DND-41 (cell line): ENCODE results near the gene GOSR2.

Source experiments
- EZH2 ChIP-seq: IDR thresholded peaks from 3 replicates; pipeline ENCODE4 v1.6.1; 2012; ENCODE audit warnings: borderline replicate concordance, low read depth, mild to moderate bottlenecking, moderate library complexity, low read length, inconsistent platforms; ENCODE audit not compliant: severe bottlenecking
- TF ChIP-seq, protein P1 (sequence below): IDR thresholded peaks from 2 replicates; pipeline ENCODE4 v1.5.1; 2012; ENCODE audit warnings: borderline replicate concordance, low read length, moderate library complexity, mild to moderate bottlenecking; ENCODE audit not compliant: poor library complexity, severe bottlenecking; ENCODE audit errors: extremely low read depth

DNA sequence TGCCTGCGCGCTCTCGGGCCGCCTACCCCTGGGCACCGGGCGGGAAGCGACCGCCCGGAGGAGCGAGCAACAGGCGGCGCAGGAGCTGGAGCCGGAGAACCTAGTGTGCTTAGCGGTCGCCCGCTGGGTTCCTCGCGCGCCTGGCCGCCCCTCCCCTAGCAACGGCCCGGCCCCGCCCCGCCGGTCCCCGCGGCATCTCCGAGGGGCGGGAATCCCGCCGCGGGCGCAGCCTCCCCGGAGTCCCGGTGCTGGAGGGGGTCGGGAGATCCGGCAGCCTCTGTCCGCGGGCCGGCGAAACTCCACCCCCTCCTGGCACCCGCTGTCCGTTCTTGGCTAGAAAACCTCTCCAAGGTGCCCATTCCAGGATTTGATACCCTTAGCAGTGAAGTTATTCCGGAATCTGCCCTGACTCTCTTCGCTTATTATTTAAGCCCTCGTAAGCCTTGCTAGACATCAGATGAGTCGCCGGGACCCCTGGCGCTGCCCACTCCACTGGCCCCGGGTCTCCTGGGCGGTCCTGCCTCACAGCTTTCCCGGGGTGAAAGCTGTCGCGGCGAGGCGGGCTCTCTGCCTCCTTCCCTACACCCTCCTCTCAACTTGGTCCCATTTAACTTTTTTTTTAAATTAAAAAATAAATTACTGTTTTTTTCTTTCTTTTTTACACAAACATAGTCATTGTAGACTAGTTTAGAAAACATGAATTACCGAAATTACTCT lies 56.3 kb downstream of the GOSR2 start, which contains the start of gene RPRML:
- TF ChIP-seq, protein P1, sequence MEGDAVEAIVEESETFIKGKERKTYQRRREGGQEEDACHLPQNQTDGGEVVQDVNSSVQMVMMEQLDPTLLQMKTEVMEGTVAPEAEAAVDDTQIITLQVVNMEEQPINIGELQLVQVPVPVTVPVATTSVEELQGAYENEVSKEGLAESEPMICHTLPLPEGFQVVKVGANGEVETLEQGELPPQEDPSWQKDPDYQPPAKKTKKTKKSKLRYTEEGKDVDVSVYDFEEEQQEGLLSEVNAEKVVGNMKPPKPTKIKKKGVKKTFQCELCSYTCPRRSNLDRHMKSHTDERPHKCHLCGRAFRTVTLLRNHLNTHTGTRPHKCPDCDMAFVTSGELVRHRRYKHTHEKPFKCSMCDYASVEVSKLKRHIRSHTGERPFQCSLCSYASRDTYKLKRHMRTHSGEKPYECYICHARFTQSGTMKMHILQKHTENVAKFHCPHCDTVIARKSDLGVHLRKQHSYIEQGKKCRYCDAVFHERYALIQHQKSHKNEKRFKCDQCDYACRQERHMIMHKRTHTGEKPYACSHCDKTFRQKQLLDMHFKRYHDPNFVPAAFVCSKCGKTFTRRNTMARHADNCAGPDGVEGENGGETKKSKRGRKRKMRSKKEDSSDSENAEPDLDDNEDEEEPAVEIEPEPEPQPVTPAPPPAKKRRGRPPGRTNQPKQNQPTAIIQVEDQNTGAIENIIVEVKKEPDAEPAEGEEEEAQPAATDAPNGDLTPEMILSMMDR, result no peak
- peak; percentile 64 for TF ChIP-seq EZH2
